Natural killer cell (primary cell): ENCODE data around the gene SF3B4. TPM values are rescaled to one million over a fixed set of nuclear protein-coding genes. Genes with fewer than 3 reads are reported as not detected.

Experiments used
- ATAC-seq, 3 donors: fragments of 150-1000 bp in 2 of 3; fragments of 200-7000 bp in 1 of 3; cut with Tn5 transposase; 1 replicate in 1 of 3; 2 replicates in 2 of 3; pipeline ENCODE4 v1.10.0; 2021; ENCODE audit warnings: mild to moderate bottlenecking in 2 of 3, moderate library complexity in 2 of 3
- DNase-seq, 2 donors: peaks; one replicate each; pipeline versions ENCODE4 v3.0.0 to v3.0.0-alpha.2; 2013 to 2021; ENCODE audit warnings: mixed read lengths in 1 of 2
- H3K27ac ChIP-seq: one replicate; pipeline ENCODE4 v1.5.1; 2013; ENCODE audit warnings: mild to moderate bottlenecking, low read length
- H3K27me3 ChIP-seq: one replicate; pipeline ENCODE4 v1.6.1; 2013; ENCODE audit warnings: low read length; ENCODE audit not compliant: control insufficient read depth, insufficient read depth
- H3K36me3 ChIP-seq: one replicate; pipeline ENCODE4 v1.6.1; 2013; ENCODE audit warnings: low read length; ENCODE audit not compliant: control insufficient read depth, insufficient read depth
- H3K4me1 ChIP-seq: one replicate; pipeline ENCODE4 v1.6.1; 2013; ENCODE audit warnings: low read length; ENCODE audit not compliant: control insufficient read depth, insufficient read depth
- H3K4me3 ChIP-seq: one replicate; pipeline ENCODE4 v1.5.1; 2013; ENCODE audit warnings: low read length
- H3K9me3 ChIP-seq: one replicate; pipeline ENCODE4 v1.6.1; 2013; ENCODE audit warnings: low read length; ENCODE audit not compliant: control insufficient read depth, insufficient read depth
- H3K27ac Mint-ChIP-seq, 2 donors: one replicate each; pipeline ENCODE4 v1.8.0; 2022; ENCODE audit warnings: mild to moderate bottlenecking in 2 of 2, mixed read lengths in 2 of 2, moderate library complexity in 1 of 2
- H3K27me3 Mint-ChIP-seq, 2 donors: one replicate each; pipeline ENCODE4 v1.8.0; 2022; ENCODE audit warnings: low read depth in 2 of 2, mixed read lengths in 2 of 2
- H3K36me3 Mint-ChIP-seq: one replicate; pipeline ENCODE4 v1.8.0; 2022; ENCODE audit warnings: mixed read lengths
- H3K4me1 Mint-ChIP-seq, 2 donors: one replicate each; pipeline ENCODE4 v1.8.0; 2022; ENCODE audit warnings: mixed read lengths in 2 of 2
- H3K4me3 Mint-ChIP-seq: one replicate; pipeline ENCODE4 v1.8.0; 2022; ENCODE audit warnings: mild to moderate bottlenecking, moderate library complexity, mixed read lengths
- H3K9me3 Mint-ChIP-seq, 2 donors: one replicate each; pipeline ENCODE4 v1.8.0; 2022; ENCODE audit warnings: mixed read lengths in 2 of 2
- WGBS: methylation state at CpG from one replicate; pipeline ENCODE4 v1.1.7; 2013; ENCODE audit warnings: missing lambda C conversion rate; ENCODE audit not compliant: insufficient coverage; 5-methylcytosine and 5-hydroxymethylcytosine counted together
- intact Hi-C: fragments of 100-400 bp; cut with micrococcal nuclease; formaldehyde crosslinking; loops from one replicate; pipeline ENCODE4 v1.14.2; 2022
- total RNA-seq, 4 donors: library from RNA; stranded (reverse); fragments of 120-200 nt in 1 of 4; gene quantifications; one replicate each; pipeline versions ENCODE4 v1.2.3 to v1.2.4, GENCODE V29; 2013 to 2022
- TF ChIP-seq, protein P1 (sequence below): fragments of 200-600 bp; IDR thresholded peaks from one replicate; pipeline ENCODE4 v1.8.0; 2022; ENCODE audit warnings: antibody characterized with exemption

The SF3B4 gene
- total RNA-seq, 3 donors from 2014 or later (not counting 1 experiment from before 2014, with no cell fraction given): 67.3 to 73.7 (median 68.5) TPM

DNA sequence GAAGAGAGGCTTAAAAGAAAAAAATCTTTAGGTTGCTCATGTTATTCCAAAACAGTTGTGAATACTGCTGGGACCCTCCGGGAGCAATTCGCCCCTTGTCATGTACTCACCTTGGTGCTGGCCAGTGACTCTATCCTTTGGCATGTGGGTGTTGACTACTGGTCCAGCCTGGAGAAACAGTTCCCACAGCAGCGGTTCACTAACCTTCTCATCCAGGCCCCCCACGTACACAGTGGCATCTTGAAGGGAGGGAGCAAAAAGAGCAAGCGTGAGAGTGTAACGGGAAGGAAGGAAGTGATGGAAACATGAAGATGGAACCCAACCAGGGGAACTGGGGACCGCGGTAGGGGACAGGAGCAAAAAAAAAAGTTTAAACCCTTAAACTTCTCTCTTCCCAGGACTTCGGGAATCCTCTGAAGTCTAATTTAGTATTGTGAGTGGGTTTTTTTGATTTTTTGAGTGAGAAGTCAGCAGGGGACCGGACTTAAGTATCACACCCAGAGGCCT, 494 bp downstream of the SF3B4 start:
- H3K27ac ChIP-seq: peak overlapping the region; percentile 99
- H3K27ac Mint-ChIP-seq: peak overlapping the region; percentile 96 to 98
- TF ChIP-seq, protein P1, sequence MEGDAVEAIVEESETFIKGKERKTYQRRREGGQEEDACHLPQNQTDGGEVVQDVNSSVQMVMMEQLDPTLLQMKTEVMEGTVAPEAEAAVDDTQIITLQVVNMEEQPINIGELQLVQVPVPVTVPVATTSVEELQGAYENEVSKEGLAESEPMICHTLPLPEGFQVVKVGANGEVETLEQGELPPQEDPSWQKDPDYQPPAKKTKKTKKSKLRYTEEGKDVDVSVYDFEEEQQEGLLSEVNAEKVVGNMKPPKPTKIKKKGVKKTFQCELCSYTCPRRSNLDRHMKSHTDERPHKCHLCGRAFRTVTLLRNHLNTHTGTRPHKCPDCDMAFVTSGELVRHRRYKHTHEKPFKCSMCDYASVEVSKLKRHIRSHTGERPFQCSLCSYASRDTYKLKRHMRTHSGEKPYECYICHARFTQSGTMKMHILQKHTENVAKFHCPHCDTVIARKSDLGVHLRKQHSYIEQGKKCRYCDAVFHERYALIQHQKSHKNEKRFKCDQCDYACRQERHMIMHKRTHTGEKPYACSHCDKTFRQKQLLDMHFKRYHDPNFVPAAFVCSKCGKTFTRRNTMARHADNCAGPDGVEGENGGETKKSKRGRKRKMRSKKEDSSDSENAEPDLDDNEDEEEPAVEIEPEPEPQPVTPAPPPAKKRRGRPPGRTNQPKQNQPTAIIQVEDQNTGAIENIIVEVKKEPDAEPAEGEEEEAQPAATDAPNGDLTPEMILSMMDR: no peak
- 9% methylated on average over 6 of the region's 10 CpGs for WGBS
- no peaks in the 10 kb centered on the region for H3K27me3 ChIP-seq
- intact Hi-C loops: loop anchor here (1.0 kb wide), 1 partner anchor 39 kb away; no protein-coding TSS in a partner anchor
- H3K27me3 Mint-ChIP-seq: peaks cover 6% of the 10 kb centered on the region in 2 donors
- no peaks in the 10 kb centered on the region for H3K9me3 Mint-ChIP-seq
- H3K4me3 Mint-ChIP-seq: peak overlapping the region; percentile 98
- peaks cover 25% of the 10 kb centered on the region for H3K36me3 Mint-ChIP-seq
- ATAC-seq (no peak), DNase-seq (no peak)
- H3K36me3 ChIP-seq: peaks cover 45% of the 10 kb centered on the region
- H3K4me1 ChIP-seq: peaks cover 33% of the 10 kb centered on the region
- peak overlapping the region; percentile 99 for H3K4me3 ChIP-seq
- no peaks in the 10 kb centered on the region for H3K9me3 ChIP-seq
- H3K4me1 Mint-ChIP-seq: peaks cover 44 to 57% of the 10 kb centered on the region in 2 donors

- H3K27me3 ChIP-seq: no peaks in the 10 kb centered on the region
- Mint-ChIP-seq H3K27ac (peak overlapping the region; percentile 96 to 98), H3K4me3 (peak overlapping the region; percentile 98), H3K36me3 (peaks cover 25% of the 10 kb centered on the region), H3K4me1 (peaks cover 44 to 57% of the 10 kb centered on the region in 2 donors), H3K9me3 (no peaks in the 10 kb centered on the region), H3K27me3 (no peaks in the 10 kb centered on the region)
- no peak for ATAC-seq
- H3K9me3 ChIP-seq: no peaks in the 10 kb centered on the region
- H3K36me3 ChIP-seq: peaks cover 49% of the 10 kb centered on the region
- no peak overlapping the region for H3K27ac ChIP-seq
- intact Hi-C loops: no loop called here
- TF ChIP-seq, protein P1: no peak
- no peak for DNase-seq
- no peak overlapping the region for H3K4me3 ChIP-seq
- 98% methylated on average over 9 of the region's 9 CpGs for WGBS
- peaks cover 33% of the 10 kb centered on the region for H3K4me1 ChIP-seq
These were observed 1.3 kb downstream of the SF3B4 start for GRCh38 chr1:149926296-149926695.

DNA sequence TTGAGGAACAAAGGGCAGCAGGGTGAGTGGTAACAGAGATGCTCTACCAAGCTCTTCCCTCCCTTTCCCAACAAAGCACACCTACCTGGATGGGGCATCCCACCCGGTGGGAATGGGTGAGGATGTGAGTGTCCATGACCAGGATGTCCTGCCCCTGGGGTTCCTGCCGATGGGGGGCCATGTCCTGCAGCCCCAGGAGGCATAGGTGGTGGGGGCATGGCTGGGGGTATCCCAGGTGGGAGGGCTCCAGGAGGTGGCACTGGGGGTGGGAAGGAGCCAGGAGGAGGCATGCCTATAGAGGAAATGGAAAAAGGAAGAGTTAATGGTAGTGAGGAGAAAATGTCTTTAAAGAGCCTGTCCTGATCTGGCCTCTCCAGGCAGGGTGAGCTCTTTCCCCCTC, 1.9 kb downstream of the SF3B4 start:
- Histone ChIP-seq H3K4me3 (no peak overlapping the region), H3K27me3 (no peaks in the 10 kb centered on the region), H3K36me3 (peaks cover 49% of the 10 kb centered on the region), H3K9me3 (no peaks in the 10 kb centered on the region), H3K4me1 (peaks cover 33% of the 10 kb centered on the region), H3K27ac (no peak overlapping the region)
- TF ChIP-seq, protein P1: no peak
- Mint-ChIP-seq H3K9me3 (no peaks in the 10 kb centered on the region), H3K36me3 (peaks cover 25% of the 10 kb centered on the region), H3K27me3 (no peaks in the 10 kb centered on the region), H3K4me3 (peak overlapping the region; percentile 98), H3K4me1 (peaks cover 44 to 57% of the 10 kb centered on the region in 2 donors), H3K27ac (peak overlapping the region; percentile 54 to 96)
- ATAC-seq (no peak), DNase-seq (no peak)
- intact Hi-C loops: no loop called here
- 100% methylated on average over 2 of the region's 2 CpGs for WGBS

DNA sequence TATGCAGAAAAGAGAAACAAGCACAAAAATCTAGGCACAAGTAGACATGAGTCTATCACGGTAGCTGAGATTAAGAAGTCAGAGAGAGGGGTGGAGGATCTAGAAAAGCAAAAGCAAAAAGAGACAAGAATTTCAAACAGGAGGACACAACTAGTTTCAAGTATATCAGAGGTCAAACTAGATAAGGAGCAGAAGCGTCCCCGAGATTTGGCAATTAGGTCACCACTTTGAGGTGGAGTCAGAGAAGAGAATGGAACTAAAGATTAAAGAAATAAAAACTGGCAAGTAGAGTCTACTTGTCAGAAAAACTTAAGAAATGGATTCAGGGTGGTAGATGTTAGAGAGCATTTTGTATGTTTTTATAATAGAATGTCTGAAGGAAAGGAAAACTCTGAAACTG, 2.3 kb downstream of the SF3B4 start:
- DNase-seq (no peak), ATAC-seq (no peak)
- peaks cover 25% of the 10 kb centered on the region for H3K36me3 Mint-ChIP-seq
- no peaks in the 10 kb centered on the region for H3K27me3 Mint-ChIP-seq
- Histone ChIP-seq H3K27ac (no peak overlapping the region), H3K4me1 (peaks cover 33% of the 10 kb centered on the region), H3K36me3 (peaks cover 49% of the 10 kb centered on the region), H3K9me3 (no peaks in the 10 kb centered on the region), H3K27me3 (no peaks in the 10 kb centered on the region), H3K4me3 (no peak overlapping the region)
- WGBS: 96% methylated on average over 3 of the region's 3 CpGs
- intact Hi-C loops: no loop called here
- peak overlapping the region; percentile 63 for H3K4me3 Mint-ChIP-seq
- TF ChIP-seq, protein P1: no peak
- H3K9me3 Mint-ChIP-seq: no peaks in the 10 kb centered on the region
- peaks cover 44 to 57% of the 10 kb centered on the region in 2 donors for H3K4me1 Mint-ChIP-seq
- peak overlapping the region; percentile 54 to 96 for H3K27ac Mint-ChIP-seq
